ENCODE results near the gene NT5DC1.

The NT5DC1 gene

GRCh38 chr6:116201538-116201937 is 100.9 kb downstream of the NT5DC1 start:
- Histone ChIP-seq H3K27ac (ENCODE audit: low read depth, low read length) (no peak overlapping the region), H3K4me1 (ENCODE audit: insufficient read depth, low read length) (no peaks in the 10 kb centered on the region), H3K36me3 (ENCODE audit: insufficient read depth, low read length) (no peaks in the 10 kb centered on the region), H3K4me3 (ENCODE audit: low read depth in 1 of 2, low read length in 2 of 2) (no peak overlapping the region), H3K27me3 (ENCODE audit: control insufficient read depth in 1 of 2, insufficient read depth in 2 of 2, low read length in 2 of 2) (no peaks in the 10 kb centered on the region), H3K9ac (ENCODE audit: low read length) (no peak overlapping the region), H3K9me3 (ENCODE audit: low read length) (no peaks in the 10 kb centered on the region)

- Histone ChIP-seq H3K27ac (ENCODE audit: low read depth, low read length) (no peak overlapping the region), H3K9me3 (ENCODE audit: low read length) (no peaks in the 10 kb centered on the region), H3K9ac (ENCODE audit: low read length) (no peak overlapping the region), H3K4me1 (ENCODE audit: insufficient read depth, low read length) (no peaks in the 10 kb centered on the region), H3K36me3 (ENCODE audit: insufficient read depth, low read length) (no peaks in the 10 kb centered on the region), H3K4me3 (ENCODE audit: low read depth in 1 of 2, low read length in 2 of 2) (no peak overlapping the region), H3K27me3 (ENCODE audit: control insufficient read depth in 1 of 2, insufficient read depth in 2 of 2, low read length in 2 of 2) (no peaks in the 10 kb centered on the region)
Observed at GRCh38 chr6:116205281-116205680, 104.6 kb downstream of the NT5DC1 start.

- H3K4me3 ChIP-seq (ENCODE audit: low read depth in 1 of 2, low read length in 2 of 2): no peak overlapping the region
- H3K27ac ChIP-seq (ENCODE audit: low read depth, low read length): no peak overlapping the region
- H3K9me3 ChIP-seq (ENCODE audit: low read length): no peaks in the 10 kb centered on the region
- H3K36me3 ChIP-seq (ENCODE audit: insufficient read depth, low read length): no peaks in the 10 kb centered on the region
- H3K27me3 ChIP-seq (ENCODE audit: control insufficient read depth in 1 of 2, insufficient read depth in 2 of 2, low read length in 2 of 2): no peaks in the 10 kb centered on the region
- H3K9ac ChIP-seq (ENCODE audit: low read length): no peak overlapping the region
- no peaks in the 10 kb centered on the region for H3K4me1 ChIP-seq (ENCODE audit: insufficient read depth, low read length)
Observed at GRCh38 chr6:116206231-116206903, 105.7 kb downstream of the NT5DC1 start.

- no peaks in the 10 kb centered on the region for H3K4me1 ChIP-seq (ENCODE audit: insufficient read depth, low read length)
- H3K36me3 ChIP-seq (ENCODE audit: insufficient read depth, low read length): no peaks in the 10 kb centered on the region
- H3K9me3 ChIP-seq (ENCODE audit: low read length): no peaks in the 10 kb centered on the region
Observed at GRCh38 chr6:116208056-116208785, 107.6 kb downstream of the NT5DC1 start.

GRCh38 chr6:116210316-116210715 is 109.7 kb downstream of the NT5DC1 start:
- Histone ChIP-seq H3K4me1 (ENCODE audit: insufficient read depth, low read length) (no peaks in the 10 kb centered on the region), H3K27me3 (ENCODE audit: control insufficient read depth in 1 of 2, insufficient read depth in 2 of 2, low read length in 2 of 2) (no peaks in the 10 kb centered on the region), H3K9me3 (ENCODE audit: low read length) (no peaks in the 10 kb centered on the region), H3K4me3 (ENCODE audit: low read depth in 1 of 2, low read length in 2 of 2) (no peak overlapping the region), H3K36me3 (ENCODE audit: insufficient read depth, low read length) (no peaks in the 10 kb centered on the region), H3K9ac (ENCODE audit: low read length) (no peak overlapping the region), H3K27ac (ENCODE audit: low read depth, low read length) (no peak overlapping the region)

More at GRCh38 chr6:116208056-116208785, 107.6 kb downstream of the NT5DC1 start:
- no peak overlapping the region for H3K4me3 ChIP-seq (ENCODE audit: low read depth in 1 of 2, low read length in 2 of 2)
- H3K27ac ChIP-seq (ENCODE audit: low read depth, low read length): no peak overlapping the region
- no peak overlapping the region for H3K9ac ChIP-seq (ENCODE audit: low read length)
- H3K27me3 ChIP-seq (ENCODE audit: control insufficient read depth in 1 of 2, insufficient read depth in 2 of 2, low read length in 2 of 2): no peaks in the 10 kb centered on the region

GRCh38 chr6:116210750-116211425 is 110.2 kb downstream of the NT5DC1 start:
- Histone ChIP-seq H3K9me3 (ENCODE audit: low read length) (no peaks in the 10 kb centered on the region), H3K27ac (ENCODE audit: low read depth, low read length) (no peak overlapping the region), H3K9ac (ENCODE audit: low read length) (no peak overlapping the region), H3K27me3 (ENCODE audit: control insufficient read depth in 1 of 2, insufficient read depth in 2 of 2, low read length in 2 of 2) (no peaks in the 10 kb centered on the region), H3K4me3 (ENCODE audit: low read depth in 1 of 2, low read length in 2 of 2) (no peak overlapping the region), H3K4me1 (ENCODE audit: insufficient read depth, low read length) (no peaks in the 10 kb centered on the region), H3K36me3 (ENCODE audit: insufficient read depth, low read length) (no peaks in the 10 kb centered on the region)

GRCh38 chr6:116214681-116215080 is 114.0 kb downstream of the NT5DC1 start:
- H3K27me3 ChIP-seq (ENCODE audit: control insufficient read depth in 1 of 2, insufficient read depth in 2 of 2, low read length in 2 of 2): no peaks in the 10 kb centered on the region
- no peak overlapping the region for H3K9ac ChIP-seq (ENCODE audit: low read length)
- H3K4me1 ChIP-seq (ENCODE audit: insufficient read depth, low read length): no peaks in the 10 kb centered on the region
- H3K36me3 ChIP-seq (ENCODE audit: insufficient read depth, low read length): no peaks in the 10 kb centered on the region
- H3K4me3 ChIP-seq (ENCODE audit: low read depth in 1 of 2, low read length in 2 of 2): no peak overlapping the region
- H3K27ac ChIP-seq (ENCODE audit: low read depth, low read length): no peak overlapping the region
- no peaks in the 10 kb centered on the region for H3K9me3 ChIP-seq (ENCODE audit: low read length)

GRCh38 chr6:116215414-116215813 is 114.8 kb downstream of the NT5DC1 start:
- no peak overlapping the region for H3K4me3 ChIP-seq (ENCODE audit: low read depth in 1 of 2, low read length in 2 of 2)
- no peak overlapping the region for H3K9ac ChIP-seq (ENCODE audit: low read length)
- no peaks in the 10 kb centered on the region for H3K27me3 ChIP-seq (ENCODE audit: control insufficient read depth in 1 of 2, insufficient read depth in 2 of 2, low read length in 2 of 2)
- no peaks in the 10 kb centered on the region for H3K4me1 ChIP-seq (ENCODE audit: insufficient read depth, low read length)
- H3K27ac ChIP-seq (ENCODE audit: low read depth, low read length): no peak overlapping the region
- no peaks in the 10 kb centered on the region for H3K9me3 ChIP-seq (ENCODE audit: low read length)
- no peaks in the 10 kb centered on the region for H3K36me3 ChIP-seq (ENCODE audit: insufficient read depth, low read length)

GRCh38 chr6:116217069-116217468 is 116.4 kb downstream of the NT5DC1 start:
- Histone ChIP-seq H3K36me3 (ENCODE audit: insufficient read depth, low read length) (no peaks in the 10 kb centered on the region), H3K9ac (ENCODE audit: low read length) (no peak overlapping the region), H3K9me3 (ENCODE audit: low read length) (no peaks in the 10 kb centered on the region), H3K27me3 (ENCODE audit: control insufficient read depth in 1 of 2, insufficient read depth in 2 of 2, low read length in 2 of 2) (no peaks in the 10 kb centered on the region), H3K4me1 (ENCODE audit: insufficient read depth, low read length) (no peaks in the 10 kb centered on the region), H3K27ac (ENCODE audit: low read depth, low read length) (no peak overlapping the region), H3K4me3 (ENCODE audit: low read depth in 1 of 2, low read length in 2 of 2) (no peak overlapping the region)

- H3K36me3 ChIP-seq (ENCODE audit: insufficient read depth, low read length): no peaks in the 10 kb centered on the region
- no peaks in the 10 kb centered on the region for H3K4me1 ChIP-seq (ENCODE audit: insufficient read depth, low read length)
- no peak overlapping the region for H3K27ac ChIP-seq (ENCODE audit: low read depth, low read length)
Observed at GRCh38 chr6:116218172-116218633, 117.5 kb downstream of the NT5DC1 start.

GRCh38 chr6:116218866-116219265 is 118.2 kb downstream of the NT5DC1 start:
- Histone ChIP-seq H3K36me3 (ENCODE audit: insufficient read depth, low read length) (no peaks in the 10 kb centered on the region), H3K27ac (ENCODE audit: low read depth, low read length) (no peak overlapping the region), H3K9ac (ENCODE audit: low read length) (no peak overlapping the region), H3K27me3 (ENCODE audit: control insufficient read depth in 1 of 2, insufficient read depth in 2 of 2, low read length in 2 of 2) (no peaks in the 10 kb centered on the region), H3K9me3 (ENCODE audit: low read length) (no peaks in the 10 kb centered on the region), H3K4me3 (ENCODE audit: low read depth in 1 of 2, low read length in 2 of 2) (no peak overlapping the region), H3K4me1 (ENCODE audit: insufficient read depth, low read length) (no peaks in the 10 kb centered on the region)

More at GRCh38 chr6:116218172-116218633, 117.5 kb downstream of the NT5DC1 start:
- Histone ChIP-seq H3K9me3 (ENCODE audit: low read length) (no peaks in the 10 kb centered on the region), H3K27me3 (ENCODE audit: control insufficient read depth in 1 of 2, insufficient read depth in 2 of 2, low read length in 2 of 2) (no peaks in the 10 kb centered on the region), H3K4me3 (ENCODE audit: low read depth in 1 of 2, low read length in 2 of 2) (no peak overlapping the region), H3K9ac (ENCODE audit: low read length) (no peak overlapping the region)

All from muscle layer of colon (tissue), 2 donors.